Vagina (tissue), 2 donors: Measurements from ENCODE around the gene DENND1A.
"Not testable (repeated sequence)": the region's sequence is repeated elsewhere in the genome, so short reads cannot be mapped to it uniquely, and the experiment has no call there.

Source experiments
- POLR2A ChIP-seq, 2 donors: fragments of 450-650 bp; IDR thresholded peaks; one replicate each; pipeline ENCODE4 v1.6.1; 2017; ENCODE audit warnings: antibody characterized with exemption in 2 of 2, mild to moderate bottlenecking in 2 of 2, moderate library complexity in 2 of 2
- TF ChIP-seq, protein P1 (sequence below), 3 experiments: fragments of 450-650 bp in 2 of 3; fragments of 200-600 bp in 1 of 3; sonication (generic) in 1 of 3; IDR thresholded peaks; one replicate each; pipeline ENCODE4 v1.5.1; 2017 to 2019; ENCODE audit warnings: antibody characterized with exemption in 3 of 3, mild to moderate bottlenecking in 2 of 3, moderate library complexity in 2 of 3

DNA sequence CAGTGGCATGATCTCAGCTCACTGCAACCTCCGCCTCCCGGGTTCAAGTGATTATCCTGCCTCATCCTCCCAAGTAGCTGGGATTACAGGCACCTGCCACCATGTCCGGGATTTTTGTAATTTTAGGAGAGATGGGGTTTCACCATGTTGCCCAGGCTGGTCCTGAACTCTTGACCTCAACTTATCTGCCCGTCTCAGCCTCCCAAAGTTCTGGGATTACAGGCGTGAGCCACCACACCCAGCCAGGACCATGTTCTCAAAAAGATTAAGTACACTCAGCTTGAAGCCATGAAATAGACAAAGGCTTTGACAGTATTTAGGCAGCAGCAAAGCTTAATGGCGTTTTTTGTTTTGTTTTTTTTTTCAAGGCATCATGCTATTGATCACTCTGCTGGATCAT lies 44.1 kb downstream of the DENND1A start:
- TF ChIP-seq, protein P1, sequence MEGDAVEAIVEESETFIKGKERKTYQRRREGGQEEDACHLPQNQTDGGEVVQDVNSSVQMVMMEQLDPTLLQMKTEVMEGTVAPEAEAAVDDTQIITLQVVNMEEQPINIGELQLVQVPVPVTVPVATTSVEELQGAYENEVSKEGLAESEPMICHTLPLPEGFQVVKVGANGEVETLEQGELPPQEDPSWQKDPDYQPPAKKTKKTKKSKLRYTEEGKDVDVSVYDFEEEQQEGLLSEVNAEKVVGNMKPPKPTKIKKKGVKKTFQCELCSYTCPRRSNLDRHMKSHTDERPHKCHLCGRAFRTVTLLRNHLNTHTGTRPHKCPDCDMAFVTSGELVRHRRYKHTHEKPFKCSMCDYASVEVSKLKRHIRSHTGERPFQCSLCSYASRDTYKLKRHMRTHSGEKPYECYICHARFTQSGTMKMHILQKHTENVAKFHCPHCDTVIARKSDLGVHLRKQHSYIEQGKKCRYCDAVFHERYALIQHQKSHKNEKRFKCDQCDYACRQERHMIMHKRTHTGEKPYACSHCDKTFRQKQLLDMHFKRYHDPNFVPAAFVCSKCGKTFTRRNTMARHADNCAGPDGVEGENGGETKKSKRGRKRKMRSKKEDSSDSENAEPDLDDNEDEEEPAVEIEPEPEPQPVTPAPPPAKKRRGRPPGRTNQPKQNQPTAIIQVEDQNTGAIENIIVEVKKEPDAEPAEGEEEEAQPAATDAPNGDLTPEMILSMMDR (IDR thresholded peaks at IDR 0.05): not testable (repeated sequence)
- not testable (repeated sequence) for TF ChIP-seq POLR2A (IDR thresholded peaks at IDR 0.05)
